Effector memory CD4-positive, alpha-beta T cell (primary cell): ENCODE data around the gene TADA2A.
"Not testable (repeated sequence)": the region's sequence is repeated elsewhere in the genome, so short reads cannot be mapped to it uniquely, and the experiment has no call there.

ENCODE experiments used
- DNase-seq, 3 donors: peaks; one replicate each; pipeline ENCODE4 v3.0.0-alpha.2; 2020
- H3K27ac ChIP-seq: 2 replicates; pipeline ENCODE4 v1.7.0; 2013; ENCODE audit warnings: mild to moderate bottlenecking, low read length, moderate library complexity; ENCODE audit not compliant: insufficient read depth, poor library complexity, severe bottlenecking
- H3K27me3 ChIP-seq: replicated peaks from 2 replicates; pipeline ENCODE4 v1.7.0; 2013; ENCODE audit warnings: mild to moderate bottlenecking, low read length; ENCODE audit not compliant: insufficient read depth, control insufficient read depth, poor library complexity, severe bottlenecking
- H3K36me3 ChIP-seq: 2 replicates; pipeline ENCODE4 v1.7.0; 2013; ENCODE audit warnings: mild to moderate bottlenecking, low read length, moderate library complexity; ENCODE audit not compliant: control insufficient read depth, insufficient read depth
- H3K4me1 ChIP-seq: 2 replicates; pipeline ENCODE4 v1.7.0; 2013; ENCODE audit warnings: low read length, mild to moderate bottlenecking; ENCODE audit not compliant: control insufficient read depth, insufficient read depth, poor library complexity, severe bottlenecking
- H3K4me3 ChIP-seq: 2 replicates; pipeline ENCODE4 v1.7.0; 2013; ENCODE audit warnings: low read length, low read depth, mild to moderate bottlenecking; ENCODE audit not compliant: insufficient read depth, poor library complexity, severe bottlenecking
- H3K9me3 ChIP-seq: 2 replicates; pipeline ENCODE4 v1.7.0; 2013; ENCODE audit warnings: mild to moderate bottlenecking, low read length, moderate library complexity; ENCODE audit not compliant: control insufficient read depth

Gene TADA2A

GRCh38 chr17:37425268-37425667 is 18.6 kb downstream of the TADA2A start:
- Histone ChIP-seq H3K36me3 (peaks cover 40% of the 10 kb centered on the region), H3K4me3 (no peak overlapping the region), H3K27ac (no peak overlapping the region), H3K9me3 (no peaks in the 10 kb centered on the region), H3K4me1 (no peaks in the 10 kb centered on the region), H3K27me3 (no peaks in the 10 kb centered on the region)
- no peak for DNase-seq

GRCh38 chr17:37429039-37429438 is 22.4 kb downstream of the TADA2A start:
- H3K9me3 ChIP-seq, result no peaks in the 10 kb centered on the region
- no peak overlapping the region for H3K27ac ChIP-seq
- H3K4me1 ChIP-seq, result no peaks in the 10 kb centered on the region
- no peak for DNase-seq
- peaks cover 34% of the 10 kb centered on the region for H3K36me3 ChIP-seq
- H3K27me3 ChIP-seq, result no peaks in the 10 kb centered on the region
- no peak overlapping the region for H3K4me3 ChIP-seq

GRCh38 chr17:37429453-37429852 is 22.8 kb downstream of the TADA2A start:
- Histone ChIP-seq H3K9me3 (no peaks in the 10 kb centered on the region), H3K27ac (no peak overlapping the region), H3K4me3 (no peak overlapping the region), H3K27me3 (no peaks in the 10 kb centered on the region), H3K36me3 (peaks cover 34% of the 10 kb centered on the region), H3K4me1 (no peaks in the 10 kb centered on the region)
- no peak for DNase-seq

- no peaks in the 10 kb centered on the region for H3K4me1 ChIP-seq
- no peaks in the 10 kb centered on the region for H3K27me3 ChIP-seq
- no peak overlapping the region for H3K4me3 ChIP-seq
- H3K27ac ChIP-seq, result no peak overlapping the region
- peaks cover 29% of the 10 kb centered on the region for H3K36me3 ChIP-seq
- DNase-seq, result no peak
- no peaks in the 10 kb centered on the region for H3K9me3 ChIP-seq
These were observed 23.5 kb downstream of the TADA2A start for GRCh38 chr17:37430051-37430627.

GRCh38 chr17:37432671-37433070 is 26.0 kb downstream of the TADA2A start:
- no peak overlapping the region for H3K4me3 ChIP-seq
- H3K27me3 ChIP-seq, result no peaks in the 10 kb centered on the region
- no peak overlapping the region for H3K27ac ChIP-seq
- H3K4me1 ChIP-seq, result no peaks in the 10 kb centered on the region
- H3K9me3 ChIP-seq, result no peaks in the 10 kb centered on the region
- peaks cover 12% of the 10 kb centered on the region for H3K36me3 ChIP-seq
- no peak for DNase-seq

GRCh38 chr17:37438141-37438540 is 31.5 kb downstream of the TADA2A start:
- Histone ChIP-seq H3K9me3 (no peaks in the 10 kb centered on the region), H3K4me1 (no peaks in the 10 kb centered on the region), H3K36me3 (peaks cover 36% of the 10 kb centered on the region), H3K27ac (no peak overlapping the region), H3K27me3 (no peaks in the 10 kb centered on the region), H3K4me3 (no peak overlapping the region)
- no peak for DNase-seq

GRCh38 chr17:37440424-37440823 is 33.7 kb downstream of the TADA2A start:
- H3K27me3 ChIP-seq, result no peaks in the 10 kb centered on the region
- no peak for DNase-seq
- no peaks in the 10 kb centered on the region for H3K9me3 ChIP-seq
- no peak overlapping the region for H3K4me3 ChIP-seq
- no peaks in the 10 kb centered on the region for H3K4me1 ChIP-seq
- H3K27ac ChIP-seq, result no peak overlapping the region
- H3K36me3 ChIP-seq, result peaks cover 41% of the 10 kb centered on the region

- H3K9me3 ChIP-seq, H3K27me3 ChIP-seq, H3K27ac ChIP-seq, H3K4me3 ChIP-seq, H3K4me1 ChIP-seq, DNase-seq: not testable (repeated sequence)
- peaks cover 45% of the 10 kb centered on the region for H3K36me3 ChIP-seq
These were observed 34.8 kb downstream of the TADA2A start for GRCh38 chr17:37441369-37442014.

- H3K4me1 ChIP-seq, result no peaks in the 10 kb centered on the region
- peaks cover 45% of the 10 kb centered on the region for H3K36me3 ChIP-seq
- H3K27me3 ChIP-seq, result no peaks in the 10 kb centered on the region
- H3K27ac ChIP-seq, result no peak overlapping the region
- no peaks in the 10 kb centered on the region for H3K9me3 ChIP-seq
- no peak overlapping the region for H3K4me3 ChIP-seq
- no peak for DNase-seq
These were observed 39.3 kb downstream of the TADA2A start for GRCh38 chr17:37446027-37446426.

GRCh38 chr17:37447641-37448040 is 41.0 kb downstream of the TADA2A start:
- no peak for DNase-seq
- no peak overlapping the region for H3K27ac ChIP-seq
- H3K27me3 ChIP-seq, result no peaks in the 10 kb centered on the region
- no peak overlapping the region for H3K4me3 ChIP-seq
- H3K9me3 ChIP-seq, result no peaks in the 10 kb centered on the region
- no peaks in the 10 kb centered on the region for H3K4me1 ChIP-seq
- H3K36me3 ChIP-seq, result peaks cover 32% of the 10 kb centered on the region
